HK-2 (cell line): ENCODE measurements around the gene UBE2U.

ENCODE experiments used
- DNase-seq: peaks from one replicate; pipeline ENCODE4 v3.0.0-alpha.2; 2018; ENCODE audit not compliant: unreplicated experiment

UBE2U gene

GRCh38 chr1:64203420-64203819 lies at the start of gene UBE2U:
Gene UBE2U (plus strand): TSS chr1:64203623. CDS start chr1:64204051, 428 bp downstream.
- no peak for DNase-seq

DNA sequence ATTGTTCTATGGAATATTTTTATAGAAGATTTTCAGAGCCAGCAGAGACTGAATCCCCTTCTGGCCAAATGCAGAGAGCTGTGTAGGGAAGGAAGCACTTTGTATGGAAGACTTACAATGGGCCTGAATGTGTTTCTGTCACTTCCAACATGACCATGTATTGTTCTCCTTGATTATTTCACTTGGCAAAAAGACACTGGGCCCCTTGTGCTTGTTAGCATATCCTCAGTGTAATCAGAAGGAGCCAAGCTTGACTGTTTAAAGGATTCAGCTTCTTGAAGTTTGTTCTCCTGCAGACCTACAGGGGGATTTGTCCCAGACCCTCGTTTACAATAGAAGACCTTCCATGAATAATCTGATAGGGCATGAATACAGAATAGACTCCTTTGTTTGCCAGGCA lies 48.1 kb upstream of the UBE2U start:
- no peak for DNase-seq

GRCh38 chr1:64161357-64161941 lies 42.0 kb upstream of the UBE2U start:
- DNase-seq, result no peak

DNA sequence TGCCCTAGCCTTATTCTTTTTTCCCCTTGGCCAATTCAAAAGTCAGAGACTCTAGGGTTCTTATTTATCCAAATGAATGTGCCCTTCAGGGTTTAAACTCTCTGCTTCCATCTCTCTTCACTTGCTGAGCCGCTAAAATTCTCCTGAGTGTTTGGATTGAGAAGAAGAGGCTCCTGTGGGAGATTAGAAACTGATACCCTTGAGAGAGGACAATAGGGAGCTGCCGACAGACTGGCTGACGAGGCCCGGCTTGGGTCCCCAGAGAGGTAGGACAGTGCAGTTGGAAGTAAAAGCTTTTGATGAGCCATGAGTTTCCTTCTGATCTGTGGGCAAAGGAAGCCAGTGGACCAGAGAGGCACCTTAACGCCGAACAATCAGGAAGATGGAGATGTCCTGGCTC lies 41.3 kb upstream of the UBE2U start:
- DNase-seq, result no peak

GRCh38 chr1:64162804-64163203 lies 40.6 kb upstream of the UBE2U start:
- DNase-seq, result no peak

- no peak for DNase-seq
Measured at GRCh38 chr1:64163431-64163830, 40.0 kb upstream of the UBE2U start.

GRCh38 chr1:64163970-64164369 lies 39.5 kb upstream of the UBE2U start:
- DNase-seq, result no peak

DNA sequence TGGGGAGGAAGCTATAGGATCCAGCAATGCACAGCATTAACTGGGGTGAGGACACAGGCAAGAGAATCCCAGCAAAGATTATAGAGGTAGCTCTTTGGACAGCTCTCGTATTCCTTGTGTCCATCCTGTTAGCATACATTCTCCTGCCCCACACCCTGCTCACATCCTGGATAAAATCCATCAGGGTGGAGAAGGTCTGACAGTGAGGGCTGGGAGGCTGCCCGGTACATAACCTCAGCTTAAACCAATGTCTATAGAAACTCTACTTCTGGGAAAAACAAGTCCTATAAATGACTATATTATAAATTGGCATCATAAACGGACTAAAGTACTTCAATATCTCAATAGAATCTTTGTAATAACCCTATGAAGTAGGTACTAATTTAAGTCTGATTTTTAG lies 36.8 kb upstream of the UBE2U start:
- DNase-seq, result no peak

DNA sequence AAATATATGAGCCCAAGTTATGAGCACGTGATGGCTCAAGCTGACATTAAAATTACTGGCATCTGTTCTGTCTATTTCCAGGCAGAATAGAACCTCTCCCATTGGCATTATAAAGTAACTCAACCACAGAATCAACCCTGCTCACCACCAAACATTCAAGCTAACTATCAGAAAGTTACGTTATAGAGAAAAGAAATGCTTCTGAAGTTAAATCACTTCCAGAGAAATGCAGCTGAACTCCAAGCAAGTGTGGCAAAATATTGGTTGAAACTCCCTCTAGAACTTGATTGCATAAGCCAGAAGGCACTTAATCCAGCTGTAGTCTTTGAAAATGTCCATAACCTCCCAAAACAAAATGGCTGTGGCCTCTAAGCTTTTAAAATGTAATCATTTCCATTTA lies 36.2 kb upstream of the UBE2U start:
- no peak for DNase-seq

DNA sequence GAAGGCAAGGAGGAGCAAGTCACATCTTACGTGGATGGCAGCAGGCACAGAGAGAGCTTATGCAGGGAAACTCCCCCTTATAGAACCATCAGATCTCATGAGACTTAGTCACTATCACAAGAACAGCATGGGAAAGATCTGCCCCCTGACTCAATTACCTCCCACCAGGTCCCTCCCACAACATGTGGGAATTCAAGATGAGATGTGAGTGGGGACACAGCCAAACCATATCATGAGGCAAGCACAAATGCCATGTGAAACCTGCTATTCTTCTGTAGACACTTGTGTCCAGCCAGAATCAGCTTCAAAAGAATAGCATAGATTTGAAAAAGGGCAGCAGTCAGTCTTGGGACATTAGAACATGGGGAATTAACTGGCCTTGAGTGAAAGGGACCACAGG lies 32.2 kb upstream of the UBE2U start:
- no peak for DNase-seq

DNA sequence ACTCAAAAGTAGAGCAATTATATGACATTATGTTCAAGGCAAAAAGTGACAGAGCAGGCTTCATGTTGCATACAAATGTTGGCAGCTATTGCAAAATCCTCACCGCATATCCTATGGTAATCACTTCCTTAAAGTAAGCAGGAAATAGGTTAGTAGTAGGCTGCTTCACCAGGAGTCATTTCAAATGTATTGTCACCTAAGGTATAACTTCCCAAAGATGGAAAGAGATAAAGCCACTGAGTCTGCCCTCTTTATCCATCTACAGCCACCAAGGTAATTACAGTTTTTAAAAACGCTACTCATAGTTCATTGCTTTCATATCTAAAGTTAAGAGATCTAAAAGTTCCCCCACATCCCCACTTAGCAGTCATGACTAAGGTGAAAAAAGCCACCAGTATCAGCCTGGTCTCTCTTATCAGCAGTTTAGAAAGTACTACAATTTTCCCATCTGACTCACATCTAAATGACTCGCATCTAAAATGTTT lies 31.6 kb upstream of the UBE2U start:
- no peak for DNase-seq

DNA sequence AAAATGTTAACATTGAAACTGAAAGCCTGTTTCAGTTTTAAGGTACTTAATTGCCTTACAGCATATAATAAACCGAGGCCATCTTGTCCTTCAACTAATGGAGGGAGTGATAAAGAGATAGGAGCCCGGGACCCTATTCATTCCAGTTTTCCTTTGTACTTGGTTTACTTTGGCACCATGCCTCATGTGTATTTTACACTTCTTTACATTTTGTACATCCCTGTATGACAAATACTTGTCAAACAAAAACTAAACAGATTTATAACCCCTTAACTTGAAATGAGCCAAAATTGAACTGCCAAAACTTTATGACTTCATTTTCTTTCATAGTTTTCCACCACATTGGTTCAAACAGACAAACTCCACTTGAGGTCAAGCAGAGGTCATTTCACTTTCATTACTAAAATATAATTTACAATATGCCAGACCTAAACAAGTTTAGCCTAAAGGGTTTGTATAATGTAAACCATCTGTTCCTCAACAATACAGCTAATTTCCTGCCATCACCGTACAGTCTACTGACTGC lies 30.9 kb upstream of the UBE2U start:
- DNase-seq, result no peak

DNA sequence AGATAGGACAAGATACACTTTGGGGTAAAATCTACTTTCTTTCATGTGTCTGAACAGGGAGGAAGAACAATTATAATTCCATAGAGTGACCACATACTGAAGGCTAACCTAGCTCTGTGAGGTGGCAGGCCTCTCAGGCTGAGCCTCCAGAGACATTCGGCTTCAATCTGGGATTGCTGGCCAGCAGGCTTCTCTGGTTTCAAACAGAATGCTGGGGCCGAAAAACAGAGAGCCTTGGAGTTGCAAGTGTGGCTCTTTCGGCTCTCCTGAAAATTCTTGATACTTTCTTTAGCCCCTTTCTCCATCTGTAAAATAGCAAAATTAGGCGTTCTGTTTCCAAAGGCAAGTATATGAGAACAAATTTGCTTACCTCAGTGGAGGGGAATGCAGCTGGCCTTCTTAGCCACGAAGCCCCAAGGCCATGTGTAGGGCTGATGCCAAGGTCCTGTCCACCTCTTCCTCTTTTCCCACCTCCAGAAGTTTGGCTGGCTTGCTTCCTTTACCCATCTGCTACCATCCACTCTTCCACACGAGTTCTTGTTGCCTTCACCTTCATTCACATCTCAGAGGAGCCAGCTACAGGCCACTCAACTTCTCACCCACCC lies 30.0 kb upstream of the UBE2U start:
- DNase-seq, result no peak

- no peak for DNase-seq
Measured at GRCh38 chr1:64175639-64176038, 27.8 kb upstream of the UBE2U start.

DNA sequence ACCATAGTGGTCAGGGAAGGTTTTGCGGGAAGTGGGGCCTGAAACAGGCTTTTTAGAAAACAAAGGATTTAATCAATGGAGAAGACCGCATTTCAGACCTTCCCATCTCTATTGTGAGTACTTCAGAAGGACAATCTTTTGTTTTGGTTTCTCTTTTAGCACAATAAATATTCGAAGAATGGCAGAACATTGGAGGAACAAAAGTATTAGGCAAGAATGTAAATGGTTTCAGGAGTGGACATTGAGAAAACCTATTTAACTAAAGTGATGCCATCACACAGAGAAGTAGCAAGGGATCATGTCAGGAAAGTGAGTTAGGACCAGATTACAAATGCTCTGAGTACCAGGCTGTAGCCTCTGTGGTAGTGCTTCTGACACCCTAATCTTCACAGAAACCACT lies 26.8 kb upstream of the UBE2U start:
- DNase-seq, result no peak

DNA sequence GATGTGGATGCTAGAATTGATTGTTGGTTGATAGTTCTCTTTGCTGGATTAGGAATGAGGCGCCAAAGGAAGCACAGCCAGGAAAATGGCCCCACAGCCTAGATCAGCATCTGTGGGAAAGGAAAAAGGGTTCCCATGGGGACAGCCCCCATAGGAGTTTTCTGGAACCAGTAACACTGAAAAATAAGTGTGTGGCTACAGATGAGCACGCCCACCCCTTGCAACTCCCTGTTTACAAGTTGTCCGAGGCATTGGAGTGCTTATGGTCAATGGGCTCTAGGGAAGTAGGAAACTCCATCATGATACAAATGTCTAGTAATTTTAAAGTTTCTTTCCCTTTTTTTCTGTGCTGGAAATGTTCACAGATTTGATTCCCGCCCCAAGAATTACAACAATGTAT lies 23.8 kb upstream of the UBE2U start:
- no peak for DNase-seq

GRCh38 chr1:64182207-64182606 lies 21.2 kb upstream of the UBE2U start:
- DNase-seq, result no peak

DNA sequence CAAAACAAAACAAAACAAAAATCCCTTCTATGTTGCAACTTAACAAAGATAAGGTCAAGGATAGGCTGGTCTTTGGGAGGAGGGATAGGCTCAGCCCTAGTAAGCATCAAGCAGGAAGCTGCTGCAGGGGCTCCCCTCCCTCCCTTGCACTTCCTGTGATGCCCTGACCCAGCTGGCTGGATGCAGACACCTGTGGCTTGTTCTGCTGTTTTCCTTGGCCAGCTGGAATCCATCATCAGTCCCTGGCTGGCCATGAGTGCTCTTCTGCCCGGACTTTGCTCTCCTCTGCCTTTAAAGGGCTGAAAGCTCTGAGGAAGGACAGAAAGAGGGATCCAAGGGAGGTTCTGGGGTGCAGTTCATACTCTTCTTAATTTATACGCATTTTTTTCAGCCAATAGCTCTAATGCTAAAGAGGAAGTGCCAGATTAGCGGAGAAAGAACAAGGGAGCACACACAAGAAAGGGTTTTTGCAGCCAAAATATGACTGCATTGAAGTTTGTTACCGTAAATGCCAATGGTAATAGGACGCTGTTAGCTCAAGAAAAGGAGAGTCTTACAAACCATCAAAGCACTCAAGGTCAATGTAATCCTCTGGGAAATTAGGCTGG lies 19.9 kb upstream of the UBE2U start:
- no peak for DNase-seq

- no peak for DNase-seq
Measured at GRCh38 chr1:64184003-64184440, 19.4 kb upstream of the UBE2U start.

DNA sequence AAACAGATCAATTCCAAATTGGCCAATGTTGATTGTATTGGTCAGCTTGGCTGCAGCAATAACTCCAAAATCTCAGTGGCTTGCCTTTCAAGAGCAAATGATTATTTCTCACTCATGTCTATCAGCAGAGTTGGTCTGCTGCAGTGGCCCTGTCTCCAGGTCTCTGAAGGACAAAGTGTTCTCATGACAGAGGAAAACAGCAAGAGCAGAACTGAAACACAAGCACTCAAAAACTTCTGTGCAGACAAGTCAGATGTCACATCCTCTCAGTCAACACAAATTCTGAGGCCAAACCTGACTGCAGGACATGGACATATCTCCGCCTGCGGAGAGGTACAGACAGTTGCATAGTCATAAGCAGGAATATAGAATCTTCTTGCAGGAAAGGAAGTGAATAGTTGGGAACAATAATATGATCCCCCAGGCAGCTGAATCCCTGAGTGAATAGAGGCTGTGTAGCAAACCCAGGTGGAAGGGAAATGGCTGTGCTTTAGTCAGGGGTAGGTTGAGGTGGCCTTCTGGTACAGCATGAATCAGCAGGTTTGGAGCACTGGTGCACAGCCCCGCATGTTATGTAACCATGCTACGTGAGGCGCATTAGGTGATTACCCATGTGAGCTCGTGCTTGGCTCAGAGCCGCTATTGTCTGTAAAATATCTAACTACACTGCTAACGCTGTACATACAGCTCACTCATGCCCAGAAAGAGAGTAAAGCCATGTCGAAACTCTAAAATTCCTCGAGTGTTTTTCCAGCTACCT lies 17.1 kb upstream of the UBE2U start:
- peak; percentile 5 for DNase-seq

DNA sequence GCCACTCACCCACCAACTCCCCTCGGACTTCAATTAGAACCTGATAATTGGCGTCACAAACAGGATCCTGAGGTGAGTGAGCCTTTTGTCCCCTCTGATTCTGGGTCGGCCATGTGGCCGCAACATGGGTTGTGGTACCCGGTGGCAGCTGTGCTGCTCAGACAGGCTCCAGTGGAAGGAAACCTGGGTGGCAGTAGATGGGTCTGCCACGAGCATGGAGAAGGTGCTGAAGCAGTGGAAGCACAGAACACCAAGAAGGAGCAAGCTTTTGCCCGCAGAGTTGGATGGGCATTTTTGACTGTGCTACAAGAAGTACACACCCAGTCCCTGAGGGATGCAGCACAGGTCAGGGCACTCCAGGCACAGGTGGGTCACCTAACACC lies 16.5 kb upstream of the UBE2U start:
- no peak for DNase-seq

- DNase-seq, result no peak
Measured at GRCh38 chr1:64187646-64188045, 15.8 kb upstream of the UBE2U start.

- DNase-seq, result no peak
Measured at GRCh38 chr1:64192290-64192689, 11.1 kb upstream of the UBE2U start.
